Osteoblast (primary cell): Measurements from ENCODE around the gene NAALADL1. TPM values are rescaled to one million over a fixed set of nuclear protein-coding genes. Genes with fewer than 3 reads are reported as not detected.
A peak's percentile ranks its signal among the peaks of the same experiment; 100 is the strongest.

ENCODE experiments used
- DNase-seq: peaks from one replicate; pipeline ENCODE4 v3.0.0; 2011; ENCODE audit warnings: low spot score, mixed read lengths; ENCODE audit not compliant: insufficient read length; ENCODE audit errors: missing footprints
- H2AFZ ChIP-seq: 2 replicates; pipeline ENCODE4 v1.6.0; 2011; ENCODE audit warnings: mild to moderate bottlenecking, low read length
- H3K27ac ChIP-seq: 2 replicates; pipeline ENCODE4 v1.5.1; 2011; ENCODE audit warnings: mild to moderate bottlenecking, low read depth, low read length, moderate library complexity
- H3K27me3 ChIP-seq: 2 replicates; pipeline ENCODE4 v1.6.0; 2012; ENCODE audit warnings: mild to moderate bottlenecking, control low read depth, inconsistent platforms, low read length, moderate library complexity; ENCODE audit not compliant: insufficient read depth
- H3K36me3 ChIP-seq: 2 replicates; pipeline ENCODE4 v1.5.1; 2011; ENCODE audit warnings: mild to moderate bottlenecking, low read length, control low read depth, moderate library complexity; ENCODE audit not compliant: insufficient read depth
- H3K4me1 ChIP-seq: 2 replicates; pipeline ENCODE4 v1.5.1; 2011; ENCODE audit warnings: mild to moderate bottlenecking, low read length, control low read depth, moderate library complexity; ENCODE audit not compliant: insufficient read depth
- H3K4me2 ChIP-seq: 2 replicates; pipeline ENCODE4 v1.6.0; 2011; ENCODE audit warnings: mild to moderate bottlenecking, low read length; ENCODE audit not compliant: insufficient read depth
- H3K4me3 ChIP-seq: fragments of 200-600 bp; sonication (generic); 3 replicates; pipeline ENCODE4 v1.5.1; 2012; ENCODE audit warnings: mild to moderate bottlenecking, low read length, inconsistent platforms; ENCODE audit not compliant: insufficient read depth
- H3K79me2 ChIP-seq: 2 replicates; pipeline ENCODE4 v1.6.0; 2012; ENCODE audit warnings: mild to moderate bottlenecking, low read length, control low read depth, inconsistent platforms; ENCODE audit not compliant: insufficient read depth
- H3K9me3 ChIP-seq: 2 replicates; pipeline ENCODE4 v1.5.1; 2011; ENCODE audit warnings: low read depth, low read length, control low read depth
- H4K20me1 ChIP-seq: 2 replicates; pipeline ENCODE4 v1.6.0; 2012; ENCODE audit warnings: mild to moderate bottlenecking, low read length, control low read depth; ENCODE audit not compliant: insufficient read depth
- CTCF ChIP-seq: IDR thresholded peaks from 2 replicates; pipeline ENCODE4 v1.5.1; 2011; ENCODE audit warnings: mild to moderate bottlenecking, low read depth, low read length, moderate library complexity; ENCODE audit errors: extremely low read depth
- total RNA-seq: library from RNA; depleted of rRNA; stranded (reverse); fragments of >200 nt; gene quantifications from 2 replicates; pipeline ENCODE4 v1.2.3, GENCODE V29; 2012

NAALADL1 gene
- total RNA-seq, 1 donor = 17.7 TPM

GRCh38 chr11:65051398-65051858 lies 6.9 kb downstream of the NAALADL1 start:
- no peak for TF ChIP-seq CTCF
- peaks cover 6% of the 10 kb centered on the region for H3K27me3 ChIP-seq
- peak; percentile 48 for DNase-seq
- no peak overlapping the region for H3K4me3 ChIP-seq
- H3K9me3 ChIP-seq = no peaks in the 10 kb centered on the region
- no peak overlapping the region for H3K4me2 ChIP-seq
- no peaks in the 10 kb centered on the region for H3K79me2 ChIP-seq
- H3K27ac ChIP-seq = no peak overlapping the region
- H3K4me1 ChIP-seq = peaks cover 8% of the 10 kb centered on the region
- H3K36me3 ChIP-seq = no peaks in the 10 kb centered on the region
- no peaks in the 10 kb centered on the region for H4K20me1 ChIP-seq
- no peak overlapping the region for H2AFZ ChIP-seq

GRCh38 chr11:65047581-65048422 lies 10.6 kb downstream of the NAALADL1 start:
- H3K4me1 ChIP-seq = peaks cover 11% of the 10 kb centered on the region
- TF ChIP-seq CTCF = no peak
- H3K9me3 ChIP-seq = no peaks in the 10 kb centered on the region
- peak overlapping the region; percentile 91 for H2AFZ ChIP-seq
- H3K36me3 ChIP-seq = peaks cover 2% of the 10 kb centered on the region
- no peaks in the 10 kb centered on the region for H4K20me1 ChIP-seq
- no peaks in the 10 kb centered on the region for H3K27me3 ChIP-seq
- H3K27ac ChIP-seq = no peak overlapping the region
- peak; percentile 94 for DNase-seq
- H3K79me2 ChIP-seq = no peaks in the 10 kb centered on the region
- peak overlapping the region; percentile 83 for H3K4me2 ChIP-seq
- peak overlapping the region; percentile 74 for H3K4me3 ChIP-seq

GRCh38 chr11:65045728-65046127 lies 12.6 kb downstream of the NAALADL1 start:
- Histone ChIP-seq H3K27ac (no peak overlapping the region), H4K20me1 (no peaks in the 10 kb centered on the region), H3K27me3 (no peaks in the 10 kb centered on the region), H3K36me3 (peaks cover 2% of the 10 kb centered on the region), H3K4me2 (no peak overlapping the region), H2AFZ (no peak overlapping the region), H3K79me2 (peaks cover 6% of the 10 kb centered on the region), H3K9me3 (no peaks in the 10 kb centered on the region), H3K4me1 (peaks cover 15% of the 10 kb centered on the region), H3K4me3 (no peak overlapping the region)
- TF ChIP-seq CTCF = no peak
- DNase-seq = peak; percentile 80

GRCh38 chr11:65045061-65045460 lies 13.3 kb downstream of the NAALADL1 start:
- Histone ChIP-seq H3K4me3 (no peak overlapping the region), H3K27ac (no peak overlapping the region), H2AFZ (no peak overlapping the region), H3K36me3 (peaks cover 2% of the 10 kb centered on the region), H3K9me3 (no peaks in the 10 kb centered on the region), H3K4me1 (peaks cover 21% of the 10 kb centered on the region), H3K79me2 (peaks cover 6% of the 10 kb centered on the region), H4K20me1 (no peaks in the 10 kb centered on the region), H3K4me2 (no peak overlapping the region), H3K27me3 (no peaks in the 10 kb centered on the region)
- no peak for TF ChIP-seq CTCF
- DNase-seq = no peak
